NCI-H2081 (cell line): ENCODE measurements around the gene ZNF121.

ENCODE experiments used
- DNase-seq, 2 experiments: peaks; one replicate each; lab custom pipeline; 2025; lab: John Stamatoyannopoulos, UW

ZNF121 gene

DNA sequence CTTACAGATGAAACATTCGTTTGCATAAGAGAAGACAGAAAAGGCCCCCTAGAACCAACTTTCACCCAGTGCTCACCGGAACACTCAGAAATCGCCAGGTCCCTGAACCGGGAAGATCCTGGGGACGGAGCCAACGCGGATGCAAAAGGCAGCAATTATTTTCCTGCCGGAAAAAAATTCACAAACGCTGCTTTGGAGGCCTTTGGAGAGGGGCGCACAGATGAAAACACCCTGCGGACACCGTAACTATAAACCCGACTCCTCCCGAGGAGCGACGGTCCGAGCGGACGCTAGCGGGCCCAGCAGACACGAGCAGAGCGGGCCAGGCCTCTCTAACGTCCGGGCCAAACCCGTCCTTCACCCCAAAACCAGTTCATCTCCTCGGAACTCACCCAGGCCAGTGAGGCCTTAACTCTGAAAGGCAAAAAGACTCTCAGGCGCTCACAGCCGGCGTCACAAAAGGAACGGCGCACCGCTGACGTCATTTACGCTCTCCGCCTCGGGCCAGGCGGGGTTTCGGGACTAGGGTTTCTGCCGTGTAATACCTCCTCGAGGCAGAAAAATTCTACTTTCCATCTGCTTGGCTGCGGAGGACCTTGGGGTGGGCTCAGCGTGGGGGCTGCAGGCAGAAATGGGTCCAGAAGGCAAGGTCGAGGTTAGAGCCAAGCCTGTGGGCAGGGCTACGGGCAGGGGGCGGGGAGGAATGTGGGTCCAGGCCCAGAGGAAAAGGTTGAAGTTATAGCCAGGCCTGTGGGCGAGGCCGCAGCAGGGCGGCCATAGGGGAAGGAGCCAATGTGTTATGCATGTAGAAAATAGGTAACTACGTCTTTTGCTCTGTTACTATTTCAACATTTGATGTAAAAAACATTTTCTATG lies 45.9 kb downstream of the ZNF121 start, which contains the start of gene ZNF426:
Gene ZNF426, minus strand, starts transcription at position 463 of the 876 bp plus-strand sequence. CDS start 2,413 bp downstream, outside the sequence.
- peak; percentile 79 to 88 for DNase-seq

- DNase-seq, result no peak
Observed at GRCh38 chr19:9535934-9536333, 48.4 kb downstream of the ZNF121 start.

GRCh38 chr19:9531933-9532332 lies 52.4 kb downstream of the ZNF121 start:
- DNase-seq, result no peak

DNA sequence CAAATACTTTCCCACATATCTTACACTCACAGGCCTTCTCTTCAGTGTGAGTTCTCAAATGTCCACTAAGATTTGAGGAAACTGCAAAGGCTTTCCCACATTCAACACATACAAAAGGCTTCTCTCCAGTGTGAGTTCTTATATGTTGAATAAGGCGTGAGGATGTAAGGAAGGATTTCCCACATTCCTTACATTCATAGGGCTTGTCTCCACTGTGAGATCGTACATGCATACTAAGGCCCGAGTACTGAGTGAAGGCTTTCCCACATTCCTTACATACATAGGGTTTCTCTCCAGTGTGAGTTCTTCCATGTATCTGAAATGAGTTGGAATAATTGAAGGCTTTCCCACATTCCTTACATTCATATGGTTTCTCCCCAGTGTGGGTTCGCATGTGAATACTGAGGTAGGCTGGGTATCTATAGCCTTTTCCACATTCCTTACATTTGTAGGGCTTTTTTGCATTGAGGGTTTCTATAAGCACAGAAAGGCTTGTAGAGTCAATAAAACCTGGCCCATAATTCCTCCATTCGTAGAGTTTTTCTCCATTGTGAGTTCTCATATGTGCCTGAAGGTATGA lies 55.5 kb downstream of the ZNF121 start:
- DNase-seq, result no peak

DNA sequence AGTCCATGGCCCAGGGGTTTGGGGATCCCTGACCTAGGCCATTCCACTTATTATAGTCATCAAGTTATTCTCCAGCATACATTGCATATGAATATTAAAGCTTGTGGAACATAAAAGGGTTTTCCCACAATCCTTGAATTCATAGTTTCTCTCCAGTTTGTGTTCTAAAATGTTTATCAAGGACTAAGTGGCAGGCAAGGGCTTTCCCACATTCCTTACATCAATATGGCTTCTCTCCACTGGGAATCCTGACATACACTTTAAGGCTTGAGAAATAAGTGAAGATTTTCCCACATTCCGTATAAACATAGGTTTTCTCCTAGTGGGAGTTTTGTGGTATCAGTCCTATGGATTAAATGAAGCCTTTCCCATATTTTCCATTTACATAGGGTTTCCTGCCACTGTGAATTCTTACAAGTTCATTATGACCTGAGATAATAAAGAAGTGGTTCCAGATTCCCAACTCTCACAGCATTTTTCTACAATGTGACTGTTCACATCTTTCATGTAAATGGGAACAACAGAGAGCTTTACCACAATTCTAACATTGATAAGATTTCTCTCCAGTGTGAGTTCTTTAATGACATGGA lies 60.3 kb downstream of the ZNF121 start:
- DNase-seq, result no peak
